ENCODE results near the gene ARHGAP19.
A peak's percentile ranks its signal among the peaks of the same experiment; 100 is the strongest.

Gene ARHGAP19

GRCh38 chr10:97197030-97197500 lies 95.4 kb downstream of the ARHGAP19 start:
- TF ChIP-seq CTCF (IDR thresholded peaks at IDR 0.05; ENCODE audit: low read depth, low read length, missing control alignments) = no peak
- in situ Hi-C loops (cut with HindIII; ENCODE audit: low sequenced_read_pairs) = no loop called here

GRCh38 chr10:97196223-97197029 lies 96.0 kb downstream of the ARHGAP19 start:
- peak; percentile 6 for DNase-seq (ENCODE audit: low read depth)
- TF ChIP-seq CTCF (IDR thresholded peaks at IDR 0.05; ENCODE audit: low read depth, low read length, missing control alignments) = peak; percentile 78
- peak overlapping the region; percentile 44 for H3K4me3 ChIP-seq (ENCODE audit: low read depth, low read length)
- in situ Hi-C loops (cut with HindIII; ENCODE audit: low sequenced_read_pairs) = no loop called here

More at GRCh38 chr10:97197030-97197500, 95.4 kb downstream of the ARHGAP19 start:
- H3K4me3 ChIP-seq (ENCODE audit: low read depth, low read length) = no peak overlapping the region
- DNase-seq (ENCODE audit: low read depth) = no peak

- DNase-seq (ENCODE audit: low read depth) = no peak
- TF ChIP-seq CTCF (IDR thresholded peaks at IDR 0.05; ENCODE audit: low read depth, low read length, missing control alignments) = no peak
- in situ Hi-C loops (cut with HindIII; ENCODE audit: low sequenced_read_pairs) = no loop called here
- peak overlapping the region; percentile 44 for H3K4me3 ChIP-seq (ENCODE audit: low read depth, low read length)
Measured at GRCh38 chr10:97195706-97196222, 96.7 kb downstream of the ARHGAP19 start.

GRCh38 chr10:97192952-97193435 lies 99.4 kb downstream of the ARHGAP19 start:
- no peak for DNase-seq (ENCODE audit: low read depth)
- no peak overlapping the region for H3K4me3 ChIP-seq (ENCODE audit: low read depth, low read length)
- no peak for TF ChIP-seq CTCF (IDR thresholded peaks at IDR 0.05; ENCODE audit: low read depth, low read length, missing control alignments)
- in situ Hi-C loops (cut with HindIII; ENCODE audit: low sequenced_read_pairs) = no loop called here

- TF ChIP-seq CTCF (IDR thresholded peaks at IDR 0.05; ENCODE audit: low read depth, low read length, missing control alignments) = no peak
- in situ Hi-C loops (cut with HindIII; ENCODE audit: low sequenced_read_pairs) = no loop called here
- no peak for DNase-seq (ENCODE audit: low read depth)
- no peak overlapping the region for H3K4me3 ChIP-seq (ENCODE audit: low read depth, low read length)
Measured at GRCh38 chr10:97190450-97190849, 102.0 kb downstream of the ARHGAP19 start.

GRCh38 chr10:97188261-97188711 lies 104.2 kb downstream of the ARHGAP19 start:
- H3K4me3 ChIP-seq (ENCODE audit: low read depth, low read length) = no peak overlapping the region
- in situ Hi-C loops (cut with HindIII; ENCODE audit: low sequenced_read_pairs) = no loop called here
- no peak for DNase-seq (ENCODE audit: low read depth)
- no peak for TF ChIP-seq CTCF (IDR thresholded peaks at IDR 0.05; ENCODE audit: low read depth, low read length, missing control alignments)
